Fibroblast of pulmonary artery (primary cell): ENCODE data around the gene JAG2.

ENCODE experiments used
- DNase-seq: peaks from one replicate; pipeline ENCODE4 v3.0.0-alpha.2; 2010; ENCODE audit warnings: low read depth
- H3K4me3 ChIP-seq: replicated peaks from 2 replicates; pipeline ENCODE4 v1.5.1; 2011; ENCODE audit warnings: low read depth, mild to moderate bottlenecking, control low read depth, low read length, moderate library complexity
- CTCF ChIP-seq: IDR thresholded peaks from 2 replicates; pipeline ENCODE4 v1.5.1; 2011; ENCODE audit warnings: mild to moderate bottlenecking, control low read depth, low read length, inconsistent platforms; ENCODE audit errors: missing control alignments

JAG2 gene

GRCh38 chr14:105139831-105140239 is 28.7 kb downstream of the JAG2 start:
- no peak for TF ChIP-seq CTCF
- no peak for DNase-seq

DNA sequence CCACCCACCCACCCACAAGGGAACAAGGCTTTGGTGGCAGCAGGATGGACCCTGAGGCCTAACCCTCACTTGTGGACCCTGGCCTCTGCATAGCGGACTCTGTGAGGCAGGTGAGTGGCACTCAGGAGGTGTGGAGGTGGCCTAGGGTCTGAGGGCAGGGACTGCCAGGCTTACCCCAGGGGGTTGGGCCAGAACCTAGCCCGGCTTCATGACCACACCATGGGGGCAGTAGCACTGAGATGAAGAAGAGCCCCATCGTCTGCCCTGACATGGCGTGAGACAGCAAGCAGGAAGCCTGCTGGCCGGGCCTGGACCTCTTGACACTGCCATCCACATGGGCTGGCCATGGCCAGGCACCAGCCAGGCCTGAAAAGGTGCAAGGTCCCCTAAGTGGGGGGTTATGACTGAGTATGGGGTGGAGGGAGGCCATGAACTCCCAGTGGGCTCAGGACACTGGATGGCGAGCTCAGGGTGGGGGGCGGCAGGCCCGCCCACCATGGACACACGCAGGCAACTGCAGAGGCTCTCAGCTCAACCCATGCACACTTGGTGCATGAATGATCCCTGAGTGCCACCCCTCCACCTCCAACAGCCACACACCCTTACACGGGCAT is 29.3 kb downstream of the JAG2 start:
- TF ChIP-seq CTCF: no peak
- no peak for DNase-seq
- no peak overlapping the region for H3K4me3 ChIP-seq

More at GRCh38 chr14:105139831-105140239, 28.7 kb downstream of the JAG2 start:
- H3K4me3 ChIP-seq: no peak overlapping the region

DNA sequence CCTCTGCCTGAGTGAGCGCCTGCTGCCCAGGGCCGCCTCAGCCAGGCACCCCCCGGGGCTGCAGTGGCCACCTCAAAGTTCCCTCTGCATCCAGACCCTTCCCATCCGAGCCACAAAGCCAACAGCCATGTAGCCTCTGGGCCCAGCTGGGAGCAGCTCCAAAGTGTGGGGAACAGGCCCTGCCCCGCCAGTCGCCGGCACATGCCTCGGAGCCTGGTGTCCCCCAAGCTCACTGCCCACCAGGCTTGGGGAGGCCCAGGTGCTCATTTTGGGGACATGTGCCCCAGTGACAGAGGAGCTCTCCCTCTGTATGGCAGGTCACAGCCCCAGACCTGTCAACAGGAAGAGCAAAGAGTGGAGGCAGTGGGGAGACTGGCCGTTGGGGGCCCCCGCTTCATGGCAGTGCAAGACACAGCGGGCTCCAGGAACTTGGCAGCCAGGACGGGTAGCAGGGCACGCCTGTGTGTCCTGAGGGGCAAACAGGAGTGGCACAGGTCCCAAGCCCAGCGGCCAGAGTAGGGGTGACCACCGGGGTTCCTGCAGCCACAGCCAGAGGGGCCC is 29.9 kb downstream of the JAG2 start:
- no peak for TF ChIP-seq CTCF
- H3K4me3 ChIP-seq: no peak overlapping the region
- no peak for DNase-seq

DNA sequence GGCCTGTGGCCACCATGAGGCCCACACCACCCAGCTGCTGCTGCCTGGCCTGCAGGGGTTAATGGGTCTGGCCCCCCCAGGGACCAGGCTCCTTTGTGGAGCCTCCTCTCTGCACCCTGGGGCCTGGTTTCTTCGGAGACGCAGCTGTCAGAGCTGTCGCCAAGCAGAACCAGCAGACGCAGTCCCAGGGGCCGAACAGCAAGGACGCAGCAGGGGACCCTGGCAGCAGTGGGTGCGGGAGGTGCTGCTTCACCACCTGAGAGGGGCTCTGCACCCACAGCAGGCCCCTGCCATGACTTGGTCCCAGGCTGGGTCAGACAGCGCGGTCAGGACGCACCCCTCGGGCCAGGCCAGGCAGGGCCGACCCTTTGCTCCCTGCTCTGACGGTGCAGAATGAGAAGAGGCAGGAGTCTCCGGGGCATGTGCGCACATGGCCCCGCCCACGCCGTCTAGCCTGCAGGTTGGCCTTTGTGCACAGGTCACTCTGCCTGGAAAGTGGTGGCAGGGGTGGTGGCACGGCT is 30.5 kb downstream of the JAG2 start:
- no peak for DNase-seq
- no peak overlapping the region for H3K4me3 ChIP-seq
- TF ChIP-seq CTCF: no peak

DNA sequence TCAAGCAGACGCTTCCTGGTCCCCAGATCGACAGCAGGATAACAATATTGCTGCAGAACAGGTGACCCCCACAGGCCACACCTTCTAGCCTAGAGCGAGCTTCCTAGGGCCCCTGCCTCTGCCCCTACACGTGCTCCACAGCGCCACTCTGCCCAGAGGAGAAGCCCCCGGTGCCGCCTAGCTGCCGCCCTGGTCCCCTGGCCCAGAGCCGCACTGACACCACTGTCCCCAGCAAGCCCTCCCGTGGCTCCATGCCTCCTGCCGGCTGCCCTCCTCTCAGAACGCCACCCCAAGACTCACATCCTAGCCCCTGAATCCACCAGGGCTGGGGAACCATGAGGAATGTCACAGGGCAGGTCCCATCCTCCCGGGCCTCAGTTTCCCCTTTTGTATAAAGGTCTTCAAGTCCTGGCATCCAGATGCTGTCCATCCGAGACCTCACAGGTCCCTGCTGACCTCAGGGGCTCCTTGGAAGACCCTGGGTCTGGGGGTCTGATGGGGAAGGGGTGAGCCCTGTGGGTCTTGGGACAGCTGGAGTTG is 31.0 kb downstream of the JAG2 start:
- H3K4me3 ChIP-seq: no peak overlapping the region
- no peak for TF ChIP-seq CTCF
- DNase-seq: no peak

- no peak for TF ChIP-seq CTCF
- H3K4me3 ChIP-seq: no peak overlapping the region
- DNase-seq: no peak
Measured at GRCh38 chr14:105136401-105137322, 31.9 kb downstream of the JAG2 start.
